GM19372 (cell line): ENCODE measurements around the gene CLNK.
"Not testable (repeated sequence)": the region's sequence is repeated elsewhere in the genome, so short reads cannot be mapped to it uniquely, and the experiment has no call there.

ENCODE experiments used
- ATAC-seq: cut with Tn5 transposase; IDR thresholded peaks from one replicate; pipeline ENCODE4 v1.9.1; 2021; ENCODE audit warnings: mild to moderate bottlenecking, low read depth, moderate library complexity; ENCODE audit not compliant: unreplicated experiment

CLNK gene

GRCh38 chr4:10619855-10620254 lies 64.7 kb downstream of the CLNK start:
- no peak for ATAC-seq

GRCh38 chr4:10619220-10619619 lies 65.3 kb downstream of the CLNK start:
- ATAC-seq: no peak

GRCh38 chr4:10614926-10615325 lies 69.6 kb downstream of the CLNK start:
- not testable (repeated sequence) for ATAC-seq

- no peak for ATAC-seq
These were observed 70.6 kb downstream of the CLNK start for GRCh38 chr4:10613926-10614478.

- ATAC-seq: no peak
These were observed 72.1 kb downstream of the CLNK start for GRCh38 chr4:10612476-10612875.

- no peak for ATAC-seq
These were observed 72.9 kb downstream of the CLNK start for GRCh38 chr4:10611673-10612072.

GRCh38 chr4:10608501-10609219 lies 75.9 kb downstream of the CLNK start:
- ATAC-seq: no peak

GRCh38 chr4:10607206-10607605 lies 77.4 kb downstream of the CLNK start:
- no peak for ATAC-seq

- ATAC-seq: no peak
These were observed 77.9 kb downstream of the CLNK start for GRCh38 chr4:10606483-10607155.

- ATAC-seq: no peak
These were observed 78.7 kb downstream of the CLNK start for GRCh38 chr4:10605746-10606482.

GRCh38 chr4:10605031-10605430 lies 79.5 kb downstream of the CLNK start:
- ATAC-seq: no peak

GRCh38 chr4:10599574-10599973 lies 85.0 kb downstream of the CLNK start:
- ATAC-seq: no peak

- no peak for ATAC-seq
These were observed 85.7 kb downstream of the CLNK start for GRCh38 chr4:10598829-10599228.

GRCh38 chr4:10596586-10597290 lies 87.8 kb downstream of the CLNK start:
- no peak for ATAC-seq

GRCh38 chr4:10593130-10593529 lies 91.4 kb downstream of the CLNK start:
- no peak for ATAC-seq

- no peak for ATAC-seq
These were observed 93.7 kb downstream of the CLNK start for GRCh38 chr4:10590896-10591295.

GRCh38 chr4:10589799-10590198 lies 94.8 kb downstream of the CLNK start:
- ATAC-seq: no peak

- no peak for ATAC-seq
These were observed 95.2 kb downstream of the CLNK start for GRCh38 chr4:10589321-10589720.

- no peak for ATAC-seq
These were observed 96.9 kb downstream of the CLNK start for GRCh38 chr4:10587697-10588096.

GRCh38 chr4:10587296-10587695 lies 97.3 kb downstream of the CLNK start:
- no peak for ATAC-seq

GRCh38 chr4:10584042-10584441 lies 100.5 kb downstream of the CLNK start:
- no peak for ATAC-seq
